HEK293 (cell line): Measurements from ENCODE around the gene EEF1AKMT1.

Experiments used
- CTCF ChIA-PET: fragments of 350-600 bp; formaldehyde crosslinking; extraction: SDS; loops from one replicate; lab custom pipeline; 2021; ENCODE audit warnings: antibody characterized with exemption; lab: Yijun Ruan, JAX
- POLR2A ChIA-PET: fragments of 300-600 bp; formaldehyde crosslinking; extraction: SDS; loops from one replicate; lab custom pipeline; 2020; ENCODE audit warnings: antibody characterized with exemption, inconsistent platforms; lab: Yijun Ruan, JAX
- H3K27ac ChIP-seq: fragments of 200-500 bp; sonication (Bioruptor generic); 2 replicates; pipeline ENCODE4 v1.5.1; 2014; ENCODE audit warnings: low read depth, low read length, control low read depth, inconsistent platforms; ENCODE audit errors: extremely low read depth
- H3K36me3 ChIP-seq, 2 experiments: fragments of 200-500 bp in 1 of 2; sonication (Bioruptor generic) in 1 of 2; 1 replicate in 1 of 2; 2 replicates in 1 of 2; pipeline ENCODE4 v1.5.1; 2014 to 2017; ENCODE audit warnings: inconsistent platforms in 2 of 2, low read length in 2 of 2; ENCODE audit not compliant: control insufficient read depth in 2 of 2, insufficient read depth in 1 of 2
- H3K4me1 ChIP-seq: fragments of 200-500 bp; sonication (Bioruptor generic); 2 replicates; pipeline ENCODE4 v1.5.1; 2014; ENCODE audit warnings: mild to moderate bottlenecking, low read length, inconsistent platforms; ENCODE audit not compliant: control insufficient read depth, insufficient read depth
- H3K4me3 ChIP-seq: 2 replicates; pipeline ENCODE4 v1.5.1; 2011; ENCODE audit warnings: low read depth, mild to moderate bottlenecking, control low read depth, low read length, moderate library complexity
- H3K9me3 ChIP-seq: fragments of 200-500 bp; sonication (Bioruptor generic); 2 replicates; pipeline ENCODE4 v1.5.1; 2014; ENCODE audit warnings: low read depth, low read length, inconsistent platforms; ENCODE audit not compliant: control insufficient read depth, insufficient read depth
- AEBP2 ChIP-seq: fragments of 450-650 bp; formaldehyde crosslinking; IDR thresholded peaks from 2 replicates; pipeline ENCODE4 v1.5.1; 2016; ENCODE audit warnings: missing biosample characterization, missing genetic modification characterization, borderline replicate concordance
- BCL11B ChIP-seq: fragments of 450-650 bp; formaldehyde crosslinking; IDR thresholded peaks from 2 replicates; pipeline ENCODE4 v1.5.1; 2016; ENCODE audit warnings: low read depth, missing biosample characterization, missing genetic modification characterization
- KLF7 ChIP-seq: fragments of 450-650 bp; formaldehyde crosslinking; IDR thresholded peaks from 2 replicates; pipeline ENCODE4 v1.5.1; 2016; ENCODE audit warnings: missing biosample characterization, missing genetic modification characterization, borderline replicate concordance
- MYNN ChIP-seq: fragments of 450-650 bp; formaldehyde crosslinking; IDR thresholded peaks from 2 replicates; pipeline ENCODE4 v1.5.1; 2016; ENCODE audit warnings: missing biosample characterization, missing genetic modification characterization, borderline replicate concordance
- OVOL3 ChIP-seq: fragments of 450-650 bp; formaldehyde crosslinking; IDR thresholded peaks from 2 replicates; pipeline ENCODE4 v1.5.1; 2016; ENCODE audit warnings: missing biosample characterization, missing genetic modification characterization
- SCRT2 ChIP-seq: fragments of 450-650 bp; formaldehyde crosslinking; IDR thresholded peaks from 2 replicates; pipeline ENCODE4 v1.5.1; 2016; ENCODE audit warnings: missing biosample characterization, missing genetic modification characterization
- ZNF138 ChIP-seq: fragments of 450-650 bp; formaldehyde crosslinking; IDR thresholded peaks from 2 replicates; pipeline ENCODE4 v1.5.1; 2016; ENCODE audit warnings: missing biosample characterization, missing genetic modification characterization, borderline replicate concordance
- ZNF146 ChIP-seq: fragments of 450-650 bp; formaldehyde crosslinking; IDR thresholded peaks from 2 replicates; pipeline ENCODE4 v1.5.1; 2016; ENCODE audit warnings: missing biosample characterization, missing genetic modification characterization
- ZNF169 ChIP-seq: fragments of 450-650 bp; formaldehyde crosslinking; IDR thresholded peaks from 2 replicates; pipeline ENCODE4 v1.5.1; 2016; ENCODE audit warnings: missing biosample characterization, missing genetic modification characterization
- ZNF23 ChIP-seq: fragments of 450-650 bp; formaldehyde crosslinking; IDR thresholded peaks from 2 replicates; pipeline ENCODE4 v1.5.1; 2016; ENCODE audit warnings: missing biosample characterization, missing genetic modification characterization, borderline replicate concordance
- ZNF239 ChIP-seq: fragments of 450-650 bp; formaldehyde crosslinking; IDR thresholded peaks from 2 replicates; pipeline ENCODE4 v1.5.1; 2016; ENCODE audit warnings: missing biosample characterization, missing genetic modification characterization
- ZNF416 ChIP-seq: fragments of 450-650 bp; formaldehyde crosslinking; IDR thresholded peaks from 2 replicates; pipeline ENCODE4 v1.5.1; 2016; ENCODE audit warnings: missing biosample characterization, missing genetic modification characterization
- ZNF513 ChIP-seq: fragments of 450-650 bp; IDR thresholded peaks from 2 replicates; pipeline ENCODE4 v1.5.1; 2018; ENCODE audit warnings: missing biosample characterization, missing genetic modification characterization
- ZNF549 ChIP-seq: fragments of 450-650 bp; IDR thresholded peaks from 2 replicates; pipeline ENCODE4 v1.5.1; 2018; ENCODE audit warnings: missing biosample characterization, missing genetic modification characterization, mild to moderate bottlenecking, inconsistent platforms, moderate library complexity
- ZNF623 ChIP-seq: fragments of 450-650 bp; formaldehyde crosslinking; IDR thresholded peaks from 2 replicates; pipeline ENCODE4 v1.5.1; 2016; ENCODE audit warnings: missing biosample characterization, missing genetic modification characterization
- ZNF664 ChIP-seq: fragments of 450-650 bp; formaldehyde crosslinking; IDR thresholded peaks from 2 replicates; pipeline ENCODE4 v1.5.1; 2016; ENCODE audit warnings: missing biosample characterization, missing genetic modification characterization
- ZNF670 ChIP-seq: fragments of 450-650 bp; formaldehyde crosslinking; IDR thresholded peaks from 2 replicates; pipeline ENCODE4 v1.5.1; 2016; ENCODE audit warnings: missing biosample characterization, missing genetic modification characterization, low read depth
- ZNF677 ChIP-seq: fragments of 450-650 bp; IDR thresholded peaks from 2 replicates; pipeline ENCODE4 v1.5.0; 2018; ENCODE audit warnings: missing biosample characterization, mild to moderate bottlenecking, missing genetic modification characterization, moderate library complexity
- ZNF747 ChIP-seq: fragments of 450-650 bp; formaldehyde crosslinking; IDR thresholded peaks from 2 replicates; pipeline ENCODE4 v1.5.1; 2016; ENCODE audit warnings: missing biosample characterization, missing genetic modification characterization
- ZSCAN30 ChIP-seq: fragments of 450-650 bp; IDR thresholded peaks from 2 replicates; pipeline ENCODE4 v1.5.1; 2018; ENCODE audit warnings: missing biosample characterization, mild to moderate bottlenecking, missing genetic modification characterization, moderate library complexity
- TF ChIP-seq, protein P1 (sequence below): fragments of 450-650 bp; formaldehyde crosslinking; IDR thresholded peaks from 2 replicates; pipeline ENCODE4 v1.5.1; 2017; ENCODE audit warnings: missing biosample characterization, missing genetic modification characterization

The EEF1AKMT1 gene

DNA sequence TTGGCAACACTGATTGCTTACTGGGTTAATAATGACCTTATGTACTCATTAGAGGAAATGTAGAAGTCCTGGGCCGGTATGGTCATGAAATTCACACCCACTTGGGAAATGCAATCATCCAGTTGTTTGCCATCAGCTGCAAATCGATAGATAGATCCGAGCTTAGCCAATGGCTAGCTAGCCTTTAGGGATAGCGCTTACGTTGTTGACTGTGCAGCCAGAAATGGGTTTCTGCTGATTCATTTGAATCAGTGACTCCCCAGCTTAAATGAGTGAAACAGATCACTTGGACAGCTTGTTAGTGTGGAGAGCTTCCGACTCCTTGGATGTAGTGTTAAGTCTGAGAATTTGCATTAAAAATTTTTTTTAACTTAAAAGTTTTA is 58.4 kb downstream of the EEF1AKMT1 start:
- TF ChIP-seq KLF7: no peak
- no peak for TF ChIP-seq AEBP2 (tag by site-specific recombination)
- TF ChIP-seq ZNF138: no peak
- TF ChIP-seq ZNF623: no peak
- TF ChIP-seq ZNF239 (tag by site-specific recombination): no peak
- TF ChIP-seq ZNF416: no peak
- TF ChIP-seq ZNF670: no peak
- TF ChIP-seq MYNN: no peak
- TF ChIP-seq ZNF513 (tag by site-specific recombination): no peak
- TF ChIP-seq ZNF677 (tag by site-specific recombination): no peak
- TF ChIP-seq BCL11B (tag by site-specific recombination): no peak
- TF ChIP-seq, protein P1, sequence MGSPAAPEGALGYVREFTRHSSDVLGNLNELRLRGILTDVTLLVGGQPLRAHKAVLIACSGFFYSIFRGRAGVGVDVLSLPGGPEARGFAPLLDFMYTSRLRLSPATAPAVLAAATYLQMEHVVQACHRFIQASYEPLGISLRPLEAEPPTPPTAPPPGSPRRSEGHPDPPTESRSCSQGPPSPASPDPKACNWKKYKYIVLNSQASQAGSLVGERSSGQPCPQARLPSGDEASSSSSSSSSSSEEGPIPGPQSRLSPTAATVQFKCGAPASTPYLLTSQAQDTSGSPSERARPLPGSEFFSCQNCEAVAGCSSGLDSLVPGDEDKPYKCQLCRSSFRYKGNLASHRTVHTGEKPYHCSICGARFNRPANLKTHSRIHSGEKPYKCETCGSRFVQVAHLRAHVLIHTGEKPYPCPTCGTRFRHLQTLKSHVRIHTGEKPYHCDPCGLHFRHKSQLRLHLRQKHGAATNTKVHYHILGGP: no peak
- no peak for TF ChIP-seq ZNF23 (tag by site-specific recombination)
- no peak for TF ChIP-seq ZNF664 (tag by site-specific recombination)
- TF ChIP-seq ZNF146 (tag by site-specific recombination): no peak
- no peak for TF ChIP-seq ZNF549
- Histone ChIP-seq H3K9me3 (no peaks in the 10 kb centered on the region), H3K4me1 (no peaks in the 10 kb centered on the region), H3K27ac (no peak overlapping the region), H3K4me3 (no peak overlapping the region), H3K36me3 (no peaks in the 10 kb centered on the region)
- CTCF ChIA-PET: interaction anchor here (0.9 to 2.0 kb wide), 3 partner anchors 8 to 185 kb away, joined by 3 to 8 read pairs (median 3); no protein-coding TSS in a partner anchor
- POLR2A ChIA-PET: no interaction called here

DNA sequence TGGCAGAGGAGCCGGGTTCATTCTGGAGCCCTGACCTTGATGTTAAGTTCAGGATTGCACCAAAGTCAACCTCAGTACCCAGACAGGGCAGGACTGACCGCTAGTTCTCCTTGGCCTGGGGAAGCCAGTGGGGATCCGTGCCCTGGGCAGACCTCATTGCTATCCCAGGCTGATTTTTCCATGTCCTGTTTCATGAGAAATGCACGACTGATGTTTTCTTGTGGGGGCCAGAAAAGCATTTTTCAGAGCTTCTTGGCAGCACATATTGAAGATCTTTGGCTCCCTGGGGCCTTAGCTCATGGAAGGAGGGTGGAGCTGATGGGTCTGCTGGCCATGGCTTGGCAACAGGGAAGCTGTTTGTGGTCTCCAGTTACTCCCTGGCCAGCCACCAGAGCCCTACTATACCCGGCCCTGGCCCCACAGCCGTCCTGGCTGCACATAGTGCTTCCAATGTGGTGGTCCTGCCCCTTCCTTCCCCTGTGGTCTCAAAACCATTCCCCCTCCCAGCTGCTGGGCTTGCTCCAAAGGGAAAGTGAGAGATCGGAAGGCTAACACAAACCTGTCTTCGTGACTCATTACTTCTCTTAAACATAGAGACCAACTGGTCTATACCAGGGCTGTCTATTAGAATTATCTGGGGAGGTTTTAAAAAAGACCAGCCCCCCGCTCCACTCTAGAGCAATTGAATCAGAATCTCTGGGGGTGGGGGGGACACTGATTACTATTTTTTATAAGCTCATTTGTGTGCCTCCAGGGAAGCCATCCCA is 59.0 kb downstream of the EEF1AKMT1 start:
- no peak overlapping the region for H3K27ac ChIP-seq
- H3K4me1 ChIP-seq: no peaks in the 10 kb centered on the region
- ChIA-PET POLR2A (no interaction called here), CTCF (interaction anchor here (0.9 to 2.0 kb wide), 4 partner anchors 9 to 208 kb away, joined by 3 to 8 read pairs (median 3); no protein-coding TSS in a partner anchor)
- H3K4me3 ChIP-seq: no peak overlapping the region
- H3K36me3 ChIP-seq: no peaks in the 10 kb centered on the region
- no peaks in the 10 kb centered on the region for H3K9me3 ChIP-seq
- TF ChIP-seq ZNF138 (no peak), OVOL3 (tag by site-specific recombination) (no peak), ZNF169 (tag by site-specific recombination) (no peak), ZSCAN30 (no peak), ZNF747 (no peak), SCRT2 (tag by site-specific recombination) (no peak)
